Sigmoid colon (tissue), 7 donors: ENCODE data around the gene WDR37. TPM values are rescaled to one million over a fixed set of nuclear protein-coding genes. Genes with fewer than 3 reads are reported as not detected.

Experiments
- DNase-seq: peaks from one replicate; pipeline ENCODE4 v3.0.0-alpha.2; 2019
- H3K27ac ChIP-seq, 4 donors: fragments of 200-600 bp; sonication (generic); one replicate each; pipeline ENCODE4 v1.5.1; 2016 to 2019; ENCODE audit warnings: mild to moderate bottlenecking in 1 of 4
- H3K27me3 ChIP-seq, 3 donors: fragments of 200-600 bp; sonication (generic); one replicate each; pipeline ENCODE4 v1.5.1; 2019; ENCODE audit warnings: mild to moderate bottlenecking in 1 of 3
- H3K36me3 ChIP-seq, 4 donors: fragments of 200-600 bp; sonication (generic); one replicate each; pipeline ENCODE4 v1.5.1; 2016 to 2019
- H3K4me1 ChIP-seq, 4 donors: fragments of 200-600 bp; sonication (generic); one replicate each; pipeline ENCODE4 v1.5.1; 2017 to 2019
- H3K4me3 ChIP-seq, 4 donors: fragments of 200-600 bp; sonication (generic); one replicate each; pipeline ENCODE4 v1.5.1; 2017 to 2019; ENCODE audit warnings: mild to moderate bottlenecking in 2 of 4, moderate library complexity in 1 of 4
- H3K9me3 ChIP-seq, 4 donors: fragments of 200-600 bp in 3 of 4; sonication (generic) in 3 of 4; one replicate each; pipeline versions ENCODE4 v1.5.1 to v1.6.1; 2013 to 2019
- EP300 ChIP-seq, 4 donors: sonication (generic); formaldehyde crosslinking; IDR thresholded peaks; one replicate each; pipeline ENCODE4 v1.6.1; 2017; ENCODE audit warnings: antibody characterized with exemption in 4 of 4
- POLR2A ChIP-seq, 2 donors: fragments of 450-650 bp; IDR thresholded peaks; one replicate each; pipeline ENCODE4 v1.6.1; 2016; ENCODE audit warnings: antibody characterized with exemption in 2 of 2, mild to moderate bottlenecking in 2 of 2, moderate library complexity in 2 of 2
- POLR2AphosphoS5 ChIP-seq, 4 donors: sonication (generic); formaldehyde crosslinking; IDR thresholded peaks; one replicate each; pipeline ENCODE4 v1.6.1; 2017; ENCODE audit warnings: antibody characterized with exemption in 4 of 4
- WGBS, 2 donors: extraction: QIAGEN DNeasy Blood & Tissue Kit; methylation state at CpG; one replicate each; pipeline ENCODE4 v1.1.7; 2013; 5-methylcytosine and 5-hydroxymethylcytosine counted together
- intact Hi-C: fragments of 100-400 bp; cut with DNase I; formaldehyde crosslinking; loops from one replicate; pipeline ENCODE4 v1.15.1; 2023
- polyA plus RNA-seq, 3 donors: library from polyadenylated mRNA; stranded (reverse); fragments of 200-250 nt; gene quantifications; one replicate each; pipeline ENCODE4 v1.2.3, GENCODE V29; 2013
- total RNA-seq, 4 donors: library from RNA; depleted of rRNA; stranded (reverse); fragments of >200 nt; gene quantifications; one replicate each; pipeline ENCODE4 v1.1.0, GENCODE V29; 2016
- TF ChIP-seq, protein P1 (sequence below), 4 experiments: fragments of 450-650 bp in 3 of 4; fragments of 200-600 bp in 1 of 4; IDR thresholded peaks; one replicate each; pipeline ENCODE4 v1.5.1; 2016 to 2019; ENCODE audit warnings: antibody characterized with exemption in 4 of 4, mild to moderate bottlenecking in 3 of 4, moderate library complexity in 2 of 4
- donor health status: healthy with polysubstance abuse.
- donor health status: Bipolar disorder and iron deficiency.
- donor health status: healthy.

WDR37 gene
- total and polyA plus RNA-seq, 7 donors: 5.4 to 25.5 (median 10.6) TPM

DNA sequence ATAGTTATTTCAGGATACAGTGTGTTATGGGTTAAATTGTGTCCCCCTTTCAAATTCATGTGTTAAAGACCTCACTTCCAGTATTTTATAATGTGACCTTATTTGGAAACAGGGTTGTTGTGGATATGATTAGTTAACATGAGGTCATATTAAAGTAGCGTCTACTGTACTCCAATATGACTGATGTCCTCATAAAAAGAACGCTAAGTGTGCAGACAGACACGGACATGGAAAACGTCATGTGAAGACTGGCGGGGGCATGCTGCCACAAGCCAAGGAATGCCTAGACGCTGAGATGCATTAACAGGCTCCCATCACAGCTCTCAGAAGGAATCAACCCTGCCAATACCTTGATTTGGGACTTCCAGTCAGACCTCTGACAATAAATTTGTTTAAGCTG lies 1.5 kb upstream of the WDR37 start:
- H3K27ac ChIP-seq: peak overlapping the region in 2 of 4 donors; percentile 93 to 100

DNA sequence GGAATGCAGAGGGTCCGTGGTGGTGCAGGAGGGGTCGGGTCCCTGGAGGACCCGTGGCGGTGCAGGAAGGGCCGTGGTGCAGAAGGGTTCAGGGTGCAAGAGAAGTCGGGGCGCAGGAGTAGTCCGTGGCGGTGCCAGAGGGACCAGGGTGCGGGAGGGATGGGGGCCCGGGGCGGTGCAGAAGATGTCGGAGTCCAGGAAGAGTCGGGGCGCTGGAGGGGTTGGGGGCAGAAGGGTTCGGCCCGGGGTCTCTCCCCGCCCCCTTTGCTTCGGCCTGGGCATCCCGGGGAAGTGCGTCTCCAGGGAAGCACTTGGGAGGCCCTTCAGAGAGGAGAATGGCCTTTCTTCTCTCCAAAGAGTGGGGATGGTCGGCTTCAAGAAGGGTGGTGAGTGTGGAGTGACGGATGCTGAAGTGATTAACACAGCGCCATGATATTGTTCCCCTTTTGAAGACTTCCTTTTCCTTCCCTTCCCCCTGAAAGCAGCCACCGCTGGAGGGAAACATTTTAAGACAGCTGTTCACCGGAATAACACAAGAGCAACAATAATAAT lies 997 bp downstream of the WDR37 start:
- intact Hi-C loops: no loop called here
- peak overlapping the region; percentile 82 to 96 (median 92) for H3K4me3 ChIP-seq

More for the DNA sequence above, 1.5 kb upstream of the WDR37 start:
- Histone ChIP-seq H3K27me3 (no peaks in the 10 kb centered on the region), H3K9me3 (no peaks in the 10 kb centered on the region), H3K4me3 (peak overlapping the region in 1 of 4 donors; percentile 96), H3K36me3 (peaks cover 0 to 36% (median 0%) of the 10 kb centered on the region in 4 donors), H3K4me1 (peaks cover 0 to 52% (median 39%) of the 10 kb centered on the region in 4 donors)
- DNase-seq: no peak
- intact Hi-C loops: no loop called here
- WGBS, 2 donors: 68 to 77% methylated on average over 6 of the region's 6 CpGs
- TF ChIP-seq, protein P1, sequence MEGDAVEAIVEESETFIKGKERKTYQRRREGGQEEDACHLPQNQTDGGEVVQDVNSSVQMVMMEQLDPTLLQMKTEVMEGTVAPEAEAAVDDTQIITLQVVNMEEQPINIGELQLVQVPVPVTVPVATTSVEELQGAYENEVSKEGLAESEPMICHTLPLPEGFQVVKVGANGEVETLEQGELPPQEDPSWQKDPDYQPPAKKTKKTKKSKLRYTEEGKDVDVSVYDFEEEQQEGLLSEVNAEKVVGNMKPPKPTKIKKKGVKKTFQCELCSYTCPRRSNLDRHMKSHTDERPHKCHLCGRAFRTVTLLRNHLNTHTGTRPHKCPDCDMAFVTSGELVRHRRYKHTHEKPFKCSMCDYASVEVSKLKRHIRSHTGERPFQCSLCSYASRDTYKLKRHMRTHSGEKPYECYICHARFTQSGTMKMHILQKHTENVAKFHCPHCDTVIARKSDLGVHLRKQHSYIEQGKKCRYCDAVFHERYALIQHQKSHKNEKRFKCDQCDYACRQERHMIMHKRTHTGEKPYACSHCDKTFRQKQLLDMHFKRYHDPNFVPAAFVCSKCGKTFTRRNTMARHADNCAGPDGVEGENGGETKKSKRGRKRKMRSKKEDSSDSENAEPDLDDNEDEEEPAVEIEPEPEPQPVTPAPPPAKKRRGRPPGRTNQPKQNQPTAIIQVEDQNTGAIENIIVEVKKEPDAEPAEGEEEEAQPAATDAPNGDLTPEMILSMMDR (IDR thresholded peaks at IDR 0.05): no peak
- peak in 1 of 4 donors; percentile 14 for TF ChIP-seq POLR2AphosphoS5 (IDR thresholded peaks at IDR 0.05)

GRCh38 chr10:1058017-1058416 lies 1.8 kb downstream of the WDR37 start:
- intact Hi-C loops: no loop called here
- TF ChIP-seq POLR2A (IDR thresholded peaks at IDR 0.05): no peak
- TF ChIP-seq POLR2AphosphoS5 (IDR thresholded peaks at IDR 0.05): no peak
- no peak for TF ChIP-seq EP300 (IDR thresholded peaks at IDR 0.05)
- TF ChIP-seq, protein P1 (IDR thresholded peaks at IDR 0.05): no peak
- Histone ChIP-seq H3K36me3 (peaks cover 0 to 14% (median 0%) of the 10 kb centered on the region in 4 donors), H3K27ac (no peak overlapping the region), H3K27me3 (no peaks in the 10 kb centered on the region), H3K4me1 (peaks cover 0 to 36% (median 25%) of the 10 kb centered on the region in 4 donors), H3K4me3 (no peak overlapping the region), H3K9me3 (no peaks in the 10 kb centered on the region)
- 59 to 67% methylated on average over 7 of the region's 7 CpGs for WGBS, 2 donors
- DNase-seq: no peak

More for the DNA sequence above, 997 bp downstream of the WDR37 start:
- no peak for DNase-seq
- TF ChIP-seq EP300 (IDR thresholded peaks at IDR 0.05): no peak
- no peak for TF ChIP-seq POLR2AphosphoS5 (IDR thresholded peaks at IDR 0.05)
- no peak for TF ChIP-seq POLR2A (IDR thresholded peaks at IDR 0.05)
- TF ChIP-seq, protein P1 (IDR thresholded peaks at IDR 0.05): no peak
- 1 to 2% methylated on average over 26 of the region's 26 CpGs for WGBS, 2 donors
- H3K36me3 ChIP-seq: peaks cover 0 to 23% (median 0%) of the 10 kb centered on the region in 4 donors
- H3K4me1 ChIP-seq: peaks cover 0 to 36% (median 25%) of the 10 kb centered on the region in 4 donors
- H3K9me3 ChIP-seq: no peaks in the 10 kb centered on the region
- no peaks in the 10 kb centered on the region for H3K27me3 ChIP-seq
- peak overlapping the region; percentile 93 to 100 (median 98) for H3K27ac ChIP-seq

DNA sequence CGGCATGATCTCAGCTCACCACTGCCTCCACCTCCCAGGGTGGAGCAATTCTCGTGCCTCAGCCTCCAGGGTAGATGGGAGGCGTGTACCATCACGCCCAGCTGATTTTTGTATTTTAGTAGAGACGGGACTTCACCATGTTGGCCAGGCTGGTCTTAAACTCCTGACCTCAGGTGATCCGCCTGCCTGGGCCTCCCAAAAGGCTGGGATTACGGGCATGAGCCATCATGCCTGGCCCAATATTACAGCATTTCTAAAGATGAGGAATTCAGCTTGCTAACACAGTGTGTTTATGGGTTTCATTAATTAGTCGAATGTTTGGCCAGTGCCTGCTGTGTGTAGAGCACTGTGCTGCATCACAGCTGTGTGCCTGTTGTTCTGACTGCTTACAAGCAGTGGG lies 3.7 kb downstream of the WDR37 start:
- Histone ChIP-seq H3K4me1 (peaks cover 0 to 22% (median 16%) of the 10 kb centered on the region in 4 donors), H3K27ac (no peak overlapping the region), H3K9me3 (no peaks in the 10 kb centered on the region), H3K36me3 (peaks cover 0 to 5% (median 0%) of the 10 kb centered on the region in 4 donors), H3K27me3 (no peaks in the 10 kb centered on the region), H3K4me3 (no peak overlapping the region)
- WGBS, 2 donors: 94% methylated on average over 8 of the region's 8 CpGs
- intact Hi-C loops: no loop called here
- TF ChIP-seq POLR2A (IDR thresholded peaks at IDR 0.05): no peak
- TF ChIP-seq EP300 (IDR thresholded peaks at IDR 0.05): no peak
- TF ChIP-seq, protein P1 (IDR thresholded peaks at IDR 0.05): no peak
- no peak for TF ChIP-seq POLR2AphosphoS5 (IDR thresholded peaks at IDR 0.05)
- DNase-seq: no peak
